COLO829 (cell line): ENCODE data around the gene NDUFS7.

Experiments
- DNase-seq: peaks from one replicate; pipeline ENCODE4 v3.0.0; 2012; ENCODE audit warnings: low spot score

The NDUFS7 gene

GRCh38 chr19:1365319-1366269 lies 18.1 kb upstream of the NDUFS7 start:
- DNase-seq: no peak

- DNase-seq: no peak
Measured at GRCh38 chr19:1366296-1366695, 17.4 kb upstream of the NDUFS7 start.

GRCh38 chr19:1366899-1367870 lies 16.5 kb upstream of the NDUFS7 start:
- no peak for DNase-seq

GRCh38 chr19:1369214-1369805 lies 14.4 kb upstream of the NDUFS7 start:
- no peak for DNase-seq

GRCh38 chr19:1370579-1371361 lies 12.9 kb upstream of the NDUFS7 start:
- DNase-seq: no peak

GRCh38 chr19:1373042-1373533 lies 10.6 kb upstream of the NDUFS7 start:
- DNase-seq: no peak

GRCh38 chr19:1373534-1374249 lies 10.0 kb upstream of the NDUFS7 start:
- no peak for DNase-seq

- DNase-seq: no peak
Measured at GRCh38 chr19:1374250-1374577, 9.5 kb upstream of the NDUFS7 start.

- no peak for DNase-seq
Measured at GRCh38 chr19:1376415-1376805, 7.3 kb upstream of the NDUFS7 start.

GRCh38 chr19:1377176-1377964 lies 6.3 kb upstream of the NDUFS7 start:
- DNase-seq: no peak

GRCh38 chr19:1377965-1378785 lies 5.5 kb upstream of the NDUFS7 start:
- no peak for DNase-seq

GRCh38 chr19:1379126-1379905 lies 4.4 kb upstream of the NDUFS7 start:
- DNase-seq: no peak

- no peak for DNase-seq
Measured at GRCh38 chr19:1379961-1380489, 3.7 kb upstream of the NDUFS7 start.

GRCh38 chr19:1382250-1382649 lies 1.5 kb upstream of the NDUFS7 start:
- DNase-seq: no peak

- DNase-seq: no peak
Measured at GRCh38 chr19:1383017-1383311, 743 bp upstream of the NDUFS7 start.

- no peak for DNase-seq
Measured at GRCh38 chr19:1384085-1384462, 367 bp downstream of the NDUFS7 start.

- no peak for DNase-seq
Measured at GRCh38 chr19:1384478-1385110, 887 bp downstream of the NDUFS7 start.

GRCh38 chr19:1385816-1386215 lies 2.1 kb downstream of the NDUFS7 start:
- no peak for DNase-seq
